ENCODE data around the gene SUPT6H.
"Not testable (repeated sequence)": the region's sequence is repeated elsewhere in the genome, so short reads cannot be mapped to it uniquely, and the experiment has no call there.

The SUPT6H gene

GRCh38 chr17:28703552-28704218, 41.7 kb downstream of the SUPT6H start:
- DNase-seq = no peak

GRCh38 chr17:28704219-28704858, 42.3 kb downstream of the SUPT6H start:
- DNase-seq = no peak

- DNase-seq = no peak
These were observed 43.2 kb downstream of the SUPT6H start for GRCh38 chr17:28705074-28705659.

GRCh38 chr17:28705728-28706334, 43.8 kb downstream of the SUPT6H start:
- no peak for DNase-seq

- DNase-seq = no peak
These were observed 44.7 kb downstream of the SUPT6H start for GRCh38 chr17:28706471-28707338.

- DNase-seq = no peak
These were observed 45.3 kb downstream of the SUPT6H start for GRCh38 chr17:28707339-28707720.

- peak; percentile 91 for DNase-seq
These were observed 49.1 kb downstream of the SUPT6H start for GRCh38 chr17:28710861-28711722.

GRCh38 chr17:28711723-28712031, 49.7 kb downstream of the SUPT6H start, which contains the start of gene PROCA1:
TSS of gene PROCA1 (minus strand) at chr17:28711888. CDS start at chr17:28711660, 228 bp downstream.
- DNase-seq = no peak

GRCh38 chr17:28712032-28712704, 50.2 kb downstream of the SUPT6H start:
- DNase-seq = peak; percentile 65

- DNase-seq = no peak
These were observed 50.9 kb downstream of the SUPT6H start for GRCh38 chr17:28712705-28713415.

GRCh38 chr17:28714281-28714680, 52.3 kb downstream of the SUPT6H start:
- DNase-seq = no peak

- no peak for DNase-seq
These were observed 53.2 kb downstream of the SUPT6H start for GRCh38 chr17:28715217-28715616.

- DNase-seq = peak; percentile 24
These were observed 55.0 kb downstream of the SUPT6H start for GRCh38 chr17:28716740-28717577.

GRCh38 chr17:28717578-28718332, 55.8 kb downstream of the SUPT6H start, which contains the start of gene RAB34:
TSS of gene RAB34 (minus strand) at chr17:28717868. CDS start at chr17:28717266, 602 bp downstream.
- peak; percentile 43 for DNase-seq

GRCh38 chr17:28718333-28719020, 56.5 kb downstream of the SUPT6H start:
- DNase-seq = no peak

GRCh38 chr17:28719021-28719433, 57.0 kb downstream of the SUPT6H start:
- DNase-seq = no peak

- peak; percentile 33 for DNase-seq
These were observed 58.4 kb downstream of the SUPT6H start for GRCh38 chr17:28720247-28720996.

- DNase-seq = not testable (repeated sequence)
These were observed 59.0 kb downstream of the SUPT6H start for GRCh38 chr17:28720997-28721329.

All from stimulated activated CD4-positive, alpha-beta T cell treated with anti-CD3 and anti-CD28 coated beads, Interleukin-12 subunit alpha, Interleukin-12 subunit beta, amount 100 ng/mL, for 4 hours (primary cell).